ENCODE results near the gene ZNF83. TPM values are rescaled to one million over a fixed set of nuclear protein-coding genes. Genes with fewer than 3 reads are reported as not detected.
"Not testable (repeated sequence)": the region's sequence is repeated elsewhere in the genome, so short reads cannot be mapped to it uniquely, and the experiment has no call there.

ZNF83 gene
- total RNA-seq, 1 experiment from 2014 or later, result 115 TPM

- no peaks in the 10 kb centered on the region for H3K4me1 ChIP-seq (ENCODE audit: low read length)
- peaks cover 10% of the 10 kb centered on the region for H3K9me3 ChIP-seq (ENCODE audit: low read length)
- H3K9me2 ChIP-seq (replicated peaks; ENCODE audit: insufficient read depth, low read length), result no peaks in the 10 kb centered on the region
- DNase-seq, result no peak
- no peak overlapping the region for H3K9ac ChIP-seq (ENCODE audit: low read length)
- no peak overlapping the region for H3K27ac ChIP-seq (ENCODE audit: low read length)
- H3K27me3 ChIP-seq (ENCODE audit: low read length), result no peaks in the 10 kb centered on the region
- no peak overlapping the region for H2AFZ ChIP-seq (ENCODE audit: low read length)
- H3K4me2 ChIP-seq (ENCODE audit: low read depth, low read length, poor library complexity, severe bottlenecking), result no peak overlapping the region
- H3K4me3 ChIP-seq (ENCODE audit: low read length), result no peak overlapping the region
- no peaks in the 10 kb centered on the region for H4K20me1 ChIP-seq (ENCODE audit: insufficient read depth, low read depth, low read length)
- H3K79me2 ChIP-seq (ENCODE audit: low read length), result peaks cover 17% of the 10 kb centered on the region; the same call in 1 of the 2 replicates
- H3K36me3 ChIP-seq (ENCODE audit: insufficient read depth, low read length), result peaks cover 80% of the 10 kb centered on the region
These were observed 53.3 kb downstream of the ZNF83 start for GRCh38 chr19:52584736-52585440.

GRCh38 chr19:52570000-52570861 lies 67.9 kb downstream of the ZNF83 start, which contains the start of gene ZNF701:
ZNF701 (plus strand) TSS chr19:52570287; CDS start chr19:52574148, 3,861 bp downstream.
- no peaks in the 10 kb centered on the region for H3K27me3 ChIP-seq (ENCODE audit: low read length)
- H4K20me1 ChIP-seq (ENCODE audit: insufficient read depth, low read depth, low read length), result no peaks in the 10 kb centered on the region
- no peaks in the 10 kb centered on the region; the same call in 1 of the 2 replicates for H3K9me3 ChIP-seq (ENCODE audit: low read length)
- H3K36me3 ChIP-seq (ENCODE audit: insufficient read depth, low read length), result peaks cover 39% of the 10 kb centered on the region
- peak within 1 kb of the TSS; percentile 92 for H3K9ac ChIP-seq (ENCODE audit: low read length)
- peak within 1 kb of the TSS; percentile 57 for H3K27ac ChIP-seq (ENCODE audit: low read length)
- H2AFZ ChIP-seq (ENCODE audit: low read length), result peak within 1 kb of the TSS; percentile 63
- peaks cover 44% of the 10 kb centered on the region for H3K79me2 ChIP-seq (ENCODE audit: low read length)
- H3K9me2 ChIP-seq (replicated peaks; ENCODE audit: insufficient read depth, low read length), result no peaks in the 10 kb centered on the region
- peak within 1 kb of the TSS; percentile 99 for H3K4me3 ChIP-seq (ENCODE audit: low read length)
- DNase-seq, result peak; percentile 99
- H3K4me2 ChIP-seq (ENCODE audit: low read depth, low read length, poor library complexity, severe bottlenecking), result peak within 1 kb of the TSS; percentile 99
- H3K4me1 ChIP-seq (ENCODE audit: low read length), result peaks cover 14% of the 10 kb centered on the region

- not testable (repeated sequence) for H3K27ac ChIP-seq (ENCODE audit: low read length)
- peaks cover 14% of the 10 kb centered on the region for H3K4me1 ChIP-seq (ENCODE audit: low read length)
These were observed 68.5 kb downstream of the ZNF83 start for GRCh38 chr19:52569638-52569999.

GRCh38 chr19:52567921-52568320 lies 70.2 kb downstream of the ZNF83 start:
- no peaks in the 10 kb centered on the region for H3K27me3 ChIP-seq (ENCODE audit: low read length)
- H3K79me2 ChIP-seq (ENCODE audit: low read length), result peaks cover 28% of the 10 kb centered on the region
- no peaks in the 10 kb centered on the region for H3K9me3 ChIP-seq (ENCODE audit: low read length)
- no peak overlapping the region for H3K27ac ChIP-seq (ENCODE audit: low read length)
- DNase-seq, result no peak
- no peaks in the 10 kb centered on the region for H3K9me2 ChIP-seq (replicated peaks; ENCODE audit: insufficient read depth, low read length)
- H2AFZ ChIP-seq (ENCODE audit: low read length), result no peak overlapping the region
- no peak overlapping the region for H3K9ac ChIP-seq (ENCODE audit: low read length)
- H3K4me3 ChIP-seq (ENCODE audit: low read length), result no peak overlapping the region
- H3K4me1 ChIP-seq (ENCODE audit: low read length), result peaks cover 14% of the 10 kb centered on the region
- peaks cover 28% of the 10 kb centered on the region for H3K36me3 ChIP-seq (ENCODE audit: insufficient read depth, low read length)
- no peak overlapping the region for H3K4me2 ChIP-seq (ENCODE audit: low read depth, low read length, poor library complexity, severe bottlenecking)
- H4K20me1 ChIP-seq (ENCODE audit: insufficient read depth, low read depth, low read length), result no peaks in the 10 kb centered on the region

More at GRCh38 chr19:52569638-52569999, 68.5 kb downstream of the ZNF83 start:
- peaks cover 44% of the 10 kb centered on the region for H3K79me2 ChIP-seq (ENCODE audit: low read length)
- peaks cover 33% of the 10 kb centered on the region for H3K36me3 ChIP-seq (ENCODE audit: insufficient read depth, low read length)
- H2AFZ ChIP-seq (ENCODE audit: low read length), result peak overlapping the region; percentile 63; the same call in 1 of the 2 replicates
- peak overlapping the region; percentile 99 for H3K4me2 ChIP-seq (ENCODE audit: low read depth, low read length, poor library complexity, severe bottlenecking)
- H3K9me2 ChIP-seq (replicated peaks; ENCODE audit: insufficient read depth, low read length); H4K20me1 ChIP-seq (ENCODE audit: insufficient read depth, low read depth, low read length); H3K27me3 ChIP-seq (ENCODE audit: low read length); H3K9me3 ChIP-seq (ENCODE audit: low read length); DNase-seq: not testable (repeated sequence)
- H3K4me3 ChIP-seq (ENCODE audit: low read length), result peak overlapping the region; percentile 99
- H3K9ac ChIP-seq (ENCODE audit: low read length), result peak overlapping the region; percentile 58

GRCh38 chr19:52566588-52566987 lies 71.6 kb downstream of the ZNF83 start:
- no peak overlapping the region for H3K4me2 ChIP-seq (ENCODE audit: low read depth, low read length, poor library complexity, severe bottlenecking)
- H3K9ac ChIP-seq (ENCODE audit: low read length), result no peak overlapping the region
- no peaks in the 10 kb centered on the region for H3K27me3 ChIP-seq (ENCODE audit: low read length)
- H3K4me3 ChIP-seq (ENCODE audit: low read length), result no peak overlapping the region
- H3K9me3 ChIP-seq (ENCODE audit: low read length), result no peaks in the 10 kb centered on the region; the same call in 1 of the 2 replicates
- H3K27ac ChIP-seq (ENCODE audit: low read length), result no peak overlapping the region
- no peaks in the 10 kb centered on the region for H3K9me2 ChIP-seq (replicated peaks; ENCODE audit: insufficient read depth, low read length)
- DNase-seq, result no peak
- peaks cover 14% of the 10 kb centered on the region for H3K79me2 ChIP-seq (ENCODE audit: low read length)
- peaks cover 27% of the 10 kb centered on the region for H3K36me3 ChIP-seq (ENCODE audit: insufficient read depth, low read length)
- no peak overlapping the region for H2AFZ ChIP-seq (ENCODE audit: low read length)
- H3K4me1 ChIP-seq (ENCODE audit: low read length), result peaks cover 14% of the 10 kb centered on the region
- no peaks in the 10 kb centered on the region for H4K20me1 ChIP-seq (ENCODE audit: insufficient read depth, low read depth, low read length)

- Histone ChIP-seq H3K4me3 (ENCODE audit: low read length) (no peak overlapping the region), H3K9ac (ENCODE audit: low read length) (no peak overlapping the region), H3K79me2 (ENCODE audit: low read length) (peaks cover 10% of the 10 kb centered on the region), H2AFZ (ENCODE audit: low read length) (no peak overlapping the region), H3K36me3 (ENCODE audit: insufficient read depth, low read length) (peaks cover 27% of the 10 kb centered on the region), H3K4me2 (ENCODE audit: low read depth, low read length, poor library complexity, severe bottlenecking) (no peak overlapping the region), H3K27ac (ENCODE audit: low read length) (no peak overlapping the region), H3K27me3 (ENCODE audit: low read length) (no peaks in the 10 kb centered on the region), H4K20me1 (ENCODE audit: insufficient read depth, low read depth, low read length) (no peaks in the 10 kb centered on the region), H3K9me2 (replicated peaks; ENCODE audit: insufficient read depth, low read length) (no peaks in the 10 kb centered on the region), H3K9me3 (ENCODE audit: low read length) (no peaks in the 10 kb centered on the region; the same call in 1 of the 2 replicates), H3K4me1 (ENCODE audit: low read length) (peaks cover 12% of the 10 kb centered on the region)
- DNase-seq, result no peak
These were observed 72.0 kb downstream of the ZNF83 start for GRCh38 chr19:52566121-52566520.

Small RNA genes within 50 kb of the gene (small RNA-seq; reads per million reads assigned to genes)
- gene RPL39P34, result not detected

Other genes starting within 250 kb of the ZNF83 start
- gene ZNF528, start 240.5 kb downstream of the ZNF83 start, total RNA-seq (2014; rRNA removed; shearing (Covaris generic); ENCODE audit: low replicate concordance), result 9.8 and 11.1 TPM in 2 replicates
- not detected in 2 replicates for gene ZNF534, start 209.2 kb downstream of the ZNF83 start, total RNA-seq (2014; rRNA removed; shearing (Covaris generic); ENCODE audit: low replicate concordance)
- gene ZNF578, start 184.8 kb downstream of the ZNF83 start, total RNA-seq (2014; rRNA removed; shearing (Covaris generic); ENCODE audit: low replicate concordance), result 0.04 TPM in 1 of 2 replicates, not detected in the other
- gene ZNF808, start 110.7 kb downstream of the ZNF83 start, total RNA-seq (2014; rRNA removed; shearing (Covaris generic); ENCODE audit: low replicate concordance), result 31.5 and 39.7 TPM in 2 replicates
- 24.0 and 43.8 TPM in 2 replicates for gene ZNF701, start 68.1 kb downstream of the ZNF83 start, total RNA-seq (2014; rRNA removed; shearing (Covaris generic); ENCODE audit: low replicate concordance)
- 17.2 and 25.9 TPM in 2 replicates for gene ZNF611, start 96.7 kb upstream of the ZNF83 start, total RNA-seq (2014; rRNA removed; shearing (Covaris generic); ENCODE audit: low replicate concordance)
- 23.5 and 35.3 TPM in 2 replicates for gene ZNF600, start 148.4 kb upstream of the ZNF83 start, total RNA-seq (2014; rRNA removed; shearing (Covaris generic); ENCODE audit: low replicate concordance)
- 36.2 and 66.7 TPM in 2 replicates for gene ZNF28, start 183.3 kb upstream of the ZNF83 start, total RNA-seq (2014; rRNA removed; shearing (Covaris generic); ENCODE audit: low replicate concordance)
- gene ZNF468, start 219.3 kb upstream of the ZNF83 start, total RNA-seq (2014; rRNA removed; shearing (Covaris generic); ENCODE audit: low replicate concordance), result 38.3 and 55.2 TPM in 2 replicates